RWPE2 (cell line): Measurements from ENCODE around the gene NAMPT.

Source experiments
- ATAC-seq: fragments of 200-7000 bp; cut with Tn5 transposase; 3 replicates; pipeline ENCODE4 v1.9.1; 2021; ENCODE audit warnings: low read depth
- DNase-seq: peaks from one replicate; pipeline ENCODE4 v3.0.0-alpha.2; 2020; ENCODE audit warnings: low spot score
- H3K27ac ChIP-seq: fragments of 450-650 bp; 2 replicates; pipeline ENCODE4 v1.5.1; 2017; ENCODE audit warnings: mild to moderate bottlenecking; ENCODE audit not compliant: poor library complexity, severe bottlenecking
- H3K27me3 ChIP-seq: fragments of 250-450 bp; sonication (Bioruptor Pico); 2 replicates; pipeline ENCODE4 v1.5.1; 2021; ENCODE audit warnings: mild to moderate bottlenecking, moderate library complexity; ENCODE audit not compliant: insufficient read depth, poor library complexity, severe bottlenecking
- H3K36me3 ChIP-seq: fragments of 250-450 bp; sonication (Bioruptor Pico); 2 replicates; pipeline ENCODE4 v1.5.1; 2020; ENCODE audit warnings: low read depth, mild to moderate bottlenecking, moderate library complexity
- H3K4me1 ChIP-seq: fragments of 250-450 bp; sonication (Bioruptor Pico); 2 replicates; pipeline ENCODE4 v1.5.1; 2021; ENCODE audit warnings: mild to moderate bottlenecking, moderate library complexity; ENCODE audit not compliant: insufficient read depth, poor library complexity, severe bottlenecking
- H3K4me3 ChIP-seq: fragments of 250-450 bp; sonication (Bioruptor Pico); 2 replicates; pipeline ENCODE4 v1.5.1; 2021; ENCODE audit warnings: mild to moderate bottlenecking, moderate library complexity; ENCODE audit not compliant: severe bottlenecking
- H3K9me3 ChIP-seq: fragments of 250-450 bp; sonication (Bioruptor Pico); 2 replicates; pipeline ENCODE4 v1.5.1; 2021; ENCODE audit warnings: mild to moderate bottlenecking, moderate library complexity; ENCODE audit not compliant: severe bottlenecking
- TF ChIP-seq, protein P1 (sequence below): fragments of 450-650 bp; IDR thresholded peaks from one replicate; pipeline ENCODE4 v1.5.1; 2017; ENCODE audit warnings: mild to moderate bottlenecking, moderate library complexity; ENCODE audit not compliant: poor library complexity, severe bottlenecking

NAMPT gene

GRCh38 chr7:106318482-106318881, 33.7 kb upstream of the NAMPT start:
- DNase-seq: no peak
- Histone ChIP-seq H3K4me1 (peaks cover 6% of the 10 kb centered on the region), H3K9me3 (no peaks in the 10 kb centered on the region), H3K27me3 (no peaks in the 10 kb centered on the region), H3K4me3 (no peak overlapping the region), H3K27ac (no peak overlapping the region), H3K36me3 (no peaks in the 10 kb centered on the region)
- no peak for ATAC-seq
- TF ChIP-seq, protein P1, sequence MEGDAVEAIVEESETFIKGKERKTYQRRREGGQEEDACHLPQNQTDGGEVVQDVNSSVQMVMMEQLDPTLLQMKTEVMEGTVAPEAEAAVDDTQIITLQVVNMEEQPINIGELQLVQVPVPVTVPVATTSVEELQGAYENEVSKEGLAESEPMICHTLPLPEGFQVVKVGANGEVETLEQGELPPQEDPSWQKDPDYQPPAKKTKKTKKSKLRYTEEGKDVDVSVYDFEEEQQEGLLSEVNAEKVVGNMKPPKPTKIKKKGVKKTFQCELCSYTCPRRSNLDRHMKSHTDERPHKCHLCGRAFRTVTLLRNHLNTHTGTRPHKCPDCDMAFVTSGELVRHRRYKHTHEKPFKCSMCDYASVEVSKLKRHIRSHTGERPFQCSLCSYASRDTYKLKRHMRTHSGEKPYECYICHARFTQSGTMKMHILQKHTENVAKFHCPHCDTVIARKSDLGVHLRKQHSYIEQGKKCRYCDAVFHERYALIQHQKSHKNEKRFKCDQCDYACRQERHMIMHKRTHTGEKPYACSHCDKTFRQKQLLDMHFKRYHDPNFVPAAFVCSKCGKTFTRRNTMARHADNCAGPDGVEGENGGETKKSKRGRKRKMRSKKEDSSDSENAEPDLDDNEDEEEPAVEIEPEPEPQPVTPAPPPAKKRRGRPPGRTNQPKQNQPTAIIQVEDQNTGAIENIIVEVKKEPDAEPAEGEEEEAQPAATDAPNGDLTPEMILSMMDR: no peak

DNA sequence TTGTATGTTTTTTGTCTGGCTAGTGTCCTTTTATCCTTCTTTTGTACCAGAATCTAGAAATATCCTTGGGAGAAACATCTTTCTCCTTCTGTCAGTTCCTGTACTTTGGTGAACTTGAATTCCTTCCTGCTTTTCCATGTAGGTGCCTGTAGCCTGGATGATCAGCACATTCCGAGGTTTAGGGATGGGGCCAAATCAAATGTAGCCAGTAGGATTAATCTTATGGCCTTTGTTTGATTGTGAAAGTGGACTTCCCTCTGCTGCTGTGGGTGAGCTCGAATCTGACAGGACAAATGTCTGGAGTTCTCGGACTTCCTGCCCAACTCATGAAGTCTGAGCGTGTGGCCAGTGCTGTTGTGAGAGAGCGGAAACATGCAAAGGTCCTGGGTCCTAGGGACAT, 33.2 kb upstream of the NAMPT start:
- ATAC-seq: no peak
- Histone ChIP-seq H3K36me3 (no peaks in the 10 kb centered on the region), H3K4me3 (no peak overlapping the region), H3K27me3 (no peaks in the 10 kb centered on the region), H3K9me3 (no peaks in the 10 kb centered on the region), H3K4me1 (peaks cover 11% of the 10 kb centered on the region), H3K27ac (no peak overlapping the region)
- no peak for DNase-seq
- TF ChIP-seq, protein P1: no peak

- Histone ChIP-seq H3K4me3 (no peak overlapping the region), H3K36me3 (no peaks in the 10 kb centered on the region), H3K27ac (no peak overlapping the region), H3K27me3 (no peaks in the 10 kb centered on the region), H3K4me1 (peaks cover 21% of the 10 kb centered on the region), H3K9me3 (no peaks in the 10 kb centered on the region)
- TF ChIP-seq, protein P1: no peak
- DNase-seq (no peak), ATAC-seq (no peak)
Measured at GRCh38 chr7:106316947-106317346, 32.2 kb upstream of the NAMPT start.

DNA sequence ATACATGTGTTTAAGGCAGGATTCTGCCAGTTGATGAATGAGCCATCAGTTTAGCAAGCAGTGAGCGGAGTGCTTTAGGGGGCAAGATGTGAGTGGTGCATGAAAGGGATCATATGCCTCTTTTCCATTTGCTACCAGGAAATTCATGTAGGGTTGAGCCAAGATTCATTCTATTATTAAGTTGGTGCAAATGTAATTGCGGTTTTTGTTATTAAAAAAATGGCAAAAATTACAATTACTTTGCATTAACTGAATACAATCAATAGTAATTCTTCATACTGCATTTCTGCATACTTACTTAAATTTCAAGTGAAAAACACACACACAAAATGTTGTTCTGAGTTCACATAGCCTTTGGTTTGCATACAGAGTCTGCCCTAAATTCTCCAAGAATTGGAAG, 30.1 kb upstream of the NAMPT start:
- Histone ChIP-seq H3K27me3 (no peaks in the 10 kb centered on the region), H3K27ac (peak overlapping the region; percentile 81), H3K36me3 (no peaks in the 10 kb centered on the region), H3K9me3 (no peaks in the 10 kb centered on the region), H3K4me1 (peaks cover 23% of the 10 kb centered on the region), H3K4me3 (no peak overlapping the region)
- no peak for ATAC-seq
- no peak for DNase-seq
- TF ChIP-seq, protein P1: no peak

- DNase-seq (no peak), ATAC-seq (no peak)
- H3K9me3 ChIP-seq: no peaks in the 10 kb centered on the region
- H3K36me3 ChIP-seq: no peaks in the 10 kb centered on the region
- H3K27me3 ChIP-seq: no peaks in the 10 kb centered on the region
- peaks cover 23% of the 10 kb centered on the region for H3K4me1 ChIP-seq
- H3K27ac ChIP-seq: peak overlapping the region; percentile 81
- no peak overlapping the region for H3K4me3 ChIP-seq
- TF ChIP-seq, protein P1: no peak
Measured at GRCh38 chr7:106313966-106314365, 29.2 kb upstream of the NAMPT start.
